HG03045 (cell line): ENCODE data around the gene ZNF775.

ENCODE experiments used
- ATAC-seq: cut with Tn5 transposase; IDR thresholded peaks from one replicate; pipeline ENCODE4 v1.9.1; 2021; ENCODE audit warnings: mild to moderate bottlenecking, moderate library complexity; ENCODE audit not compliant: unreplicated experiment

ZNF775 gene

GRCh38 chr7:150434240-150434639, 55.1 kb downstream of the ZNF775 start:
- no peak for ATAC-seq

GRCh38 chr7:150435047-150435389, 55.9 kb downstream of the ZNF775 start:
- ATAC-seq, result no peak

GRCh38 chr7:150435390-150436073, 56.4 kb downstream of the ZNF775 start:
- ATAC-seq, result peak; percentile 97

- ATAC-seq, result no peak
These were observed 60.8 kb downstream of the ZNF775 start for GRCh38 chr7:150439967-150440366.

- ATAC-seq, result no peak
These were observed 62.4 kb downstream of the ZNF775 start for GRCh38 chr7:150441524-150441923.

- ATAC-seq, result no peak
These were observed 63.7 kb downstream of the ZNF775 start for GRCh38 chr7:150442811-150443210.

- ATAC-seq, result no peak
These were observed 64.8 kb downstream of the ZNF775 start for GRCh38 chr7:150443793-150444540.

GRCh38 chr7:150444674-150445365, 65.7 kb downstream of the ZNF775 start:
- ATAC-seq, result no peak

GRCh38 chr7:150446288-150446938, 67.3 kb downstream of the ZNF775 start:
- no peak for ATAC-seq
